CD4-positive, alpha-beta T cell treated with Interleukin-17A for 4 hours (primary cell): Measurements from ENCODE around the gene AMTN.
"Not testable (repeated sequence)": the region's sequence is repeated elsewhere in the genome, so short reads cannot be mapped to it uniquely, and the experiment has no call there.

Source experiments
- DNase-seq: peaks from one replicate; pipeline ENCODE4 v3.0.0-alpha.2; 2020; ENCODE audit warnings: mixed read lengths

The AMTN gene, protein sequence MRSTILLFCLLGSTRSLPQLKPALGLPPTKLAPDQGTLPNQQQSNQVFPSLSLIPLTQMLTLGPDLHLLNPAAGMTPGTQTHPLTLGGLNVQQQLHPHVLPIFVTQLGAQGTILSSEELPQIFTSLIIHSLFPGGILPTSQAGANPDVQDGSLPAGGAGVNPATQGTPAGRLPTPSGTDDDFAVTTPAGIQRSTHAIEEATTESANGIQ

GRCh38 chr4:70518269-70518668 lies at the start of gene AMTN:
TSS of gene AMTN (plus strand) at chr4:70518569. CDS start at chr4:70518778, 209 bp downstream.
- DNase-seq: no peak

- DNase-seq: no peak
Measured at GRCh38 chr4:70471897-70472296, 46.5 kb upstream of the AMTN start, which contains the start of gene MUC7. TSS of gene MUC7 (plus strand) at chr4:70472197. CDS start at chr4:70474022, 1,825 bp downstream.

DNA sequence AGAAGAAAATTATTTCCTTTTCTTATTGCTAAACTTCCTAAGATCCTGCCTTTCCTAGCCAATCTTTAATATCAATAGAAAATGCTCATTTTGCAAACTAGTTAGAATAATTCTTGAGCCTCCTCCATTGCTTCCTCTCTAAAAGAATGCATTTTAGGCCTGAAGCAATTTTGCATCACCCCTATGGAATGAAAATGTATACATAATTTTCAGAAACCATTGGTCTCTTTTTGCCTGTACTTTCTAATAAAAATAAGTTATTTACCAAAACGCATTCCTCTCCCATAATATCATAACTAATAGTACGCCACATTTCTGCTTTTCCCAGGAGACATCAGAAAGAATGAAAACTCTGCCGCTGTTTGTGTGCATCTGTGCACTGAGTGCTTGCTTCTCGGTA lies 44.7 kb upstream of the AMTN start:
- no peak for DNase-seq

GRCh38 chr4:70488748-70489147 lies 29.6 kb upstream of the AMTN start:
- DNase-seq: no peak

GRCh38 chr4:70496231-70496630 lies 22.1 kb upstream of the AMTN start:
- no peak for DNase-seq

- DNase-seq: not testable (repeated sequence)
Measured at GRCh38 chr4:70501838-70502237, 16.5 kb upstream of the AMTN start.

- DNase-seq: no peak
Measured at GRCh38 chr4:70504733-70505132, 13.6 kb upstream of the AMTN start.

DNA sequence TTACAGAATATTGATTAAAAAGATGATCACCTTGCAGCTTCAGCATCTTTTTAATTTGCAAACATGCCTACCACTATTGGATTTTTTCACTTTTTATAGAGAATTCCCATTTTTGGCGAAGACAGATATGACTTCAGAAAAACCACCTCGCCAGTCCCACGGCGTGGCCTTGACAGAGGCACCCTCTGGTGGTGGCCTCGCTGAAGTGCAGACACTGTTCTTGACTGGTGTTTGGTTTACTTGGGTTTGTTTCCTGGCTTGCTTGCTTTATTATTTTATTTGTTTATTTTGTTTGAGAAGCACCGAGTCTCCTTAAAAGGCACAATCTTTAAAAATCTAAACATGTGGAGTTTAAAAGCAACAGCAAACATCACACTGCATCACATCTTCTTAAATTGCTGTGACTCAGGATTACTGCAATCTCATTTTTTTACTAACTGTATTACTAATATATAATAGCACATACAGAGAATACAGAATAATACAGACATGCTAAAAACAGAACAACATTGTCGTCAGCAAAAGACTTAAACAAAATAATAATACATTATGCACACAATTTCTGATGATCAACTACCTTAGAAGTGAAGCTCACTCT lies 13.1 kb upstream of the AMTN start:
- peak; percentile 52 for DNase-seq

DNA sequence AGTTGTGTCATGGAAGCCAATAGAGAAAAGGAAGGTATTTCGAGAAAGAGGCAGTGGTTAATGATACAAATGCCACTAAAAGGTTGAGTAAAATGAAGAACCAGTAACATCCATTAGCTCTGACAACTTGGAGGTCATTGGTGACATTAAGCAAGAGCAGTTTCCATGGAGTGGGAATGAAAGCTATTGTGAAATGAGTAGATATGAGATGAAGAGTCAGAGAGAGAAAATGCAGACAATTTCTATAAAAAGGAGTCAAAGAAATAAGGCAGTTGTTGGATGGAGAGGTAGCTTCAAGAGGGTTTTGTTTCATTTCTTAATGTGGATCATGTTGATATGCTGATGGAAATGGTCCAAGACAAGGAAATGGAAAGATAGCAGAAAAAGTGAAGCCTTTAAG lies 9.6 kb upstream of the AMTN start:
- DNase-seq: no peak

DNA sequence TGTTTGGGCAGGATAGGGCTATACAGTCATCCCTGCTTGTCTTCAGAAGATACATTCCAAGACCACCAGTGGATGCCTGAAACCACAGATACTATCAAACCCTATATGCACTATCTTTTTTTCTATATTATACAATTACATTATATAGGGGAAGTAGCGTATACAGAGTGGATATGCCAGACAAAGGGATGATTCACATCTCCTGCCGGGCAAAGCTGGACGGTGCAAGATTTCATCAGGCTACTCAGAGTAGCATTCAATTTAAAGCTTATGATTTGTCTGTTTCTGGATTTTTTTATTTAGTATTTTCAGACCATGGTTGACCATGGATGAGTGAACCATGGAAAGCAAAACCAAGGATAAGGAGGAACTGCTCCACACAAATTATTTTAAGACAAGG lies 7.0 kb upstream of the AMTN start:
- DNase-seq: no peak

GRCh38 chr4:70515367-70516250 lies 2.8 kb upstream of the AMTN start:
- DNase-seq: no peak

DNA sequence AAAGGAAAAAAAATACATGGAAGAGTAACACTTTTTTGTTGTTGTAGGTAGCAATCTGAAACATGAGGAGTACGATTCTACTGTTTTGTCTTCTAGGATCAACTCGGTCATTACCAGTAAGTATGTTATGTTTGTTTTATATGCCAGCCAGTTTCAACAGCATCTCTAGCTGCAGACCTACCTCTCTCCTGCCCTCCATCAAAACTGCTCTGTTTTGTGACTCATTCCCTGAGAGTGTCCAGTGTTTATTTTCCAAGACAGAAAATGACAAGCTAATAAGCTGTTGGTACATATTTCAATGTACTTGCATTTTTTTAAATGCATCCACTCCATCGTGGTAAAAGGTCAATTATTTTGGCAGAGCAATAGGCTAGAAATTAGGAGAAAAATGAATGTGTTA lies 347 bp downstream of the AMTN start:
- DNase-seq: no peak

GRCh38 chr4:70522626-70523025 lies 4.3 kb downstream of the AMTN start:
- DNase-seq: no peak

DNA sequence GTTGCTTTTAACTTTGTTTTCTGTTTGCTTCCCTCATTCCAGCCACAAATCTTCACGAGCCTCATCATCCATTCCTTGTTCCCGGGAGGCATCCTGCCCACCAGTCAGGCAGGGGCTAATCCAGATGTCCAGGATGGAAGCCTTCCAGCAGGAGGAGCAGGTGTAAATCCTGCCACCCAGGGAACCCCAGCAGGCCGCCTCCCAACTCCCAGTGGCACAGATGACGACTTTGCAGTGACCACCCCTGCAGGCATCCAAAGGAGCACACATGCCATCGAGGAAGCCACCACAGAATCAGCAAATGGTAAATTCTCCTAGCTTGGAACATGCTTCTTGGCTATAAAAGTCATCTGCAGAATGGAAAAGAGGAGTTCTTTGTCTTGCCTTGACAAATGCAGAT lies 12.6 kb downstream of the AMTN start:
- DNase-seq: no peak

DNA sequence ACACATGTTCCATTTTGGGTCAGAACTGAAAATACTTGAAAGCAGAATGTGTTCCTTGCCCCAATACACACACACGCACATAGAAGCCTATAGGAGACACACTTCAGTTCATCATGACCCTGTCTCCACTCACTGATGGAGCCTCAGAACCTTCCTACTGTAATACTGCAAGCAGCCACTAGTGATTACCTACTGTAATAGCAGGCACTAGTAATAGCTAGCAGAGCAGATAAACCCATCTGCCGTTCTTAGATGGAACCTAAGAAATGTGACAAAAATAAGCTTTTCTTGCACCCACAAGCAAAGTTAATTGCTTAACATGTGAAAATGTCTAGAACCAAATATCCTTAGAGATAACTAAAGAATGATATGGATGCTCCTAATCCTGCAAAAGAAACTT lies 13.6 kb downstream of the AMTN start:
- no peak for DNase-seq

DNA sequence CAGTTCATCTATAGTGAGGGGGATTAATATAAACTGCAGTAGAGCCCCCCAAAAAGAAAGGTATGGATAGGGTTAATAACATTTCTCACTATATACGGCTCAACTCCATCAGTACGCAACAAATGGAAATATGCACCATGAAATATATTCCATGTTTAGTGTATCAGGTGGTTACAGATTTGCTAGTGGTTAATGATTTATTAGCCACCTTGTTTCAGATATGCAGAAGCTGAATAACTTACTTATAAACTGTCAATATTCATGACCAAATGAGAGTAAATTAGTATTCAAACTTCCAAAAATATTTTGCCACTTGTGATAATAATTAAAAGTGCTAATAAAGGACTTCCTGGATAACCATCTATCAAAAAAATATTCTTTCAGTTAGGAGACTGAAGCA lies 14.8 kb downstream of the AMTN start:
- no peak for DNase-seq

- no peak for DNase-seq
Measured at GRCh38 chr4:70533791-70534190, 15.4 kb downstream of the AMTN start.

- not testable (repeated sequence) for DNase-seq
Measured at GRCh38 chr4:70534886-70535285, 16.5 kb downstream of the AMTN start.

DNA sequence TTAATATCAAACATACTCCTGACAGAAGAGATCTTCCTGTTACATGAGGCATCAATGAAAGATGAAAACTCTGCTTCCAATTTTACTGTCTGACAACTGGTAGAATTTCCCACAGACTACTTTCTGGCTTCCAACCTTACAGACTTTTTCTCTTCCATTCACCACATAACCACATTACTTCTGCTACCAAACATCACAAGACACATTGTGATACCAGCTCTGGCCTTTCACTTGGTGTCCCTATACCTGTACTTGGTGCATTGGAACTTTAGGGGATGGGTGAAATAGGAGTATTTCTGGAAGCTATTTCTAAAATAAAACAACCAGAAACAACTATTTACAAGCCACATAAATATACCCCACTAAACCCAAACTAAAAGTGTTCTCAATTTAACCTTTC lies 20.5 kb downstream of the AMTN start:
- no peak for DNase-seq

GRCh38 chr4:70544279-70544868 lies 26.0 kb downstream of the AMTN start:
- DNase-seq: no peak

DNA sequence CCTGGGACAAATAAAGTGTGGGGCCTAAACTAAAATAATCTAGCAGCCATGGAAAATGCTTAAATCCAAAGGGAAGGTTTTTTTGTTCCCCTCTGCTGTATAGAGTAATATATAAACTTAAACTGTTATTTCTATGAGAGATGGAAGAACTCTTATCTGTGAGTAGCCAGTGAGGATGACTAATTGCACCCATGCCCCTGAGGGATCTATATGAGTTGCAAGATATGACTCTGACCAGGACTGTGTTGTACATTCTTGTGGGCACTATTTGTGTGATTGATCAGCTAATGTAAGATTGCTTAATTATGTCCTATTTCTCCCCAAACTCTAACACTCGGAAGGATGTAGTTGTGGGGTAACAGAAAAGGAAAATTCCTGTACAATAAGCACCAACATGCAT lies 38.5 kb downstream of the AMTN start:
- no peak for DNase-seq

DNA sequence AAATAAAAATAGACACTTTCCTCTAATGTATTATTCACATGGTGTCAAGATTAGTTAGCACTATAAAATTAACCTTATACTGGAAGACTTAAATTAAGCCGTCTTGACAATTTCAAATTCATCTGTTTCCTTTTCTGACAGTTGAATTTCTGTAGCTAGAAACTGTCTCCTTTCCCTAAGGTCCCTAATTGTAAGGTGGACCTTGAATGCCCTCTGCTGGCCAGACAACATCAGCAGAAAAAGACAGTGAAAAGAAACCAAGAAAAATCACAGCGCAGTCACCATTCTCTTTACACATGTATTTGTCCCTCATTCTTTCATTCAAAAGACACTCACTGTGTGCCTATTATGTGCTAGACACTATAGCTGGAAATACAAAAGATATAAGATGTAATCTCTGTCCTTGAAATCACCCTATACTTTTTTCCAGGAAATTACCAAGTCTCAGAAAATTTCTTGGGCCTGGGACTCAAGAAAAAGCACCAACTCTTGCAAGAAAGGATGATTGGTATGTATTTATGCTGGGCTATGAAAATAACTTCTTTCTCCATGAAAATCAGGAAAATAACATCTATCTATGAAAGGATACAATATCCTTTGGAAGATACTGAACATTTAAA lies 41.0 kb downstream of the AMTN start:
- peak; percentile 34 for DNase-seq

DNA sequence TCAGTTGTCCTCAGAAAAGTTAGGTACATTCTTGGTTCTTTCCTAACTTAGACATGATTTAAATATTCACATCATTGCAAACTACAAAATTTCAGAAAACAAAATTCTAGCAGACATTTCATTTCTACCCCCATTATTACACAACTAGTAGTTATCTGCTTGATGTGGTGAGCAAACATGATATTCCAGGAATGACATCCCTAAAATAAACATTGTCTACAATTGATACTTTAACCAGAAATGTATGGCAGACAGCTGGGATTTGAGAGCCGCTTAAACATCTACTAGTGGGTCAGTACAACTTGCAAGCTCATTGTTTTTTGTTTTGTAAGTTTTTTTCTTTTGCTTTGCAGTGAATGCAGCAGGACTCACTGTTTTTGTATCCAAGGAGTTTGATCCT lies 41.6 kb downstream of the AMTN start:
- no peak for DNase-seq
